Thoracic aorta (tissue), 2 donors: ENCODE results near the gene ABCA3. TPM values are rescaled to one million over a fixed set of nuclear protein-coding genes. Genes with fewer than 3 reads are reported as not detected.

Experiments
- ATAC-seq: fragments of 150-250 bp; one replicate; pipeline ENCODE4 v1.8.0; 2017; ENCODE audit warnings: low read depth; ENCODE audit not compliant: insufficient number of reproducible peaks, low FRiP score
- DNase-seq: peaks from one replicate; pipeline ENCODE4 v3.0.0-alpha.2; 2020; ENCODE audit warnings: low spot score
- H3K27ac ChIP-seq, 2 donors: fragments of 200-600 bp; sonication (generic); 1 replicate in 1 of 2; 2 replicates in 1 of 2; pipeline ENCODE4 v1.5.1; 2016; ENCODE audit warnings: mild to moderate bottlenecking in 2 of 2, moderate library complexity in 2 of 2
- H3K27me3 ChIP-seq: fragments of 200-600 bp; sonication (generic); replicated peaks from 2 replicates; pipeline ENCODE4 v1.6.0; 2016; ENCODE audit warnings: mild to moderate bottlenecking; ENCODE audit not compliant: insufficient read depth
- H3K36me3 ChIP-seq: fragments of 200-600 bp; sonication (generic); one replicate; pipeline ENCODE4 v1.5.1; 2016
- H3K4me1 ChIP-seq, 2 donors: fragments of 200-600 bp; sonication (generic); 1 replicate in 1 of 2; 2 replicates in 1 of 2; pipeline versions ENCODE4 v1.5.1 to v1.6.0; 2016; ENCODE audit warnings: low read depth in 2 of 2, mild to moderate bottlenecking in 1 of 2; ENCODE audit not compliant: control insufficient read depth in 1 of 2
- H3K4me3 ChIP-seq: fragments of 200-600 bp; sonication (generic); 2 replicates; pipeline ENCODE4 v1.5.1; 2016; ENCODE audit warnings: mild to moderate bottlenecking
- H3K9me3 ChIP-seq: fragments of 200-600 bp; sonication (generic); 2 replicates; pipeline ENCODE4 v1.5.1; 2016
- CTCF ChIP-seq: fragments of 200-600 bp; sonication (generic); IDR thresholded peaks from one replicate; pipeline ENCODE4 v1.5.1; 2019; ENCODE audit warnings: antibody characterized with exemption
- total RNA-seq, 2 donors: library from RNA; depleted of rRNA; stranded (reverse); fragments of >200 nt; gene quantifications; one replicate each; pipeline versions ENCODE4 v1.1.0 to v1.2.3, GENCODE V29; 2016

Gene ABCA3
- total RNA-seq, 2 donors from 2014 or later, result 16.4 to 25.2 TPM

- H3K9me3 ChIP-seq, result no peaks in the 10 kb centered on the region
- H3K4me3 ChIP-seq, result no peak overlapping the region
- H3K4me1 ChIP-seq, result peaks cover 12 to 14% of the 10 kb centered on the region in 2 donors
- no peaks in the 10 kb centered on the region for H3K27me3 ChIP-seq
- no peak for DNase-seq
- no peak for TF ChIP-seq CTCF
- H3K27ac ChIP-seq, result no peak overlapping the region
- ATAC-seq, result no peak
- H3K36me3 ChIP-seq, result peaks cover 29% of the 10 kb centered on the region
These were observed 113.6 kb downstream of the ABCA3 start for GRCh38 chr16:2226918-2227317.

- DNase-seq (no peak), ATAC-seq (no peak)
- Histone ChIP-seq H3K9me3 (no peaks in the 10 kb centered on the region), H3K4me1 (peaks cover 12 to 14% of the 10 kb centered on the region in 2 donors), H3K4me3 (no peak overlapping the region), H3K36me3 (peaks cover 24% of the 10 kb centered on the region), H3K27me3 (no peaks in the 10 kb centered on the region), H3K27ac (no peak overlapping the region)
- no peak for TF ChIP-seq CTCF
These were observed 114.2 kb downstream of the ABCA3 start for GRCh38 chr16:2226245-2226793.

Other genes with a start within 250 kb of the ABCA3 start
- 1,000 to 10,000 TPM in 1 of 2 donors, 100 to 1,000 TPM in 1; 838 to 1,071 TPM for gene PKD1, start 204.8 kb downstream of the ABCA3 start, total RNA-seq
- not detected for gene RAB26, start 192.1 kb downstream of the ABCA3 start, total RNA-seq
- gene TRAF7, start 184.9 kb downstream of the ABCA3 start, total RNA-seq, result 10 to 100 TPM; 34.1 to 54.8 TPM
- gene CASKIN1, start 144.1 kb downstream of the ABCA3 start, total RNA-seq, result not detected
- gene MLST8, start 135.3 kb downstream of the ABCA3 start, total RNA-seq, result 10 to 100 TPM; 13.7 to 47.7 TPM
- gene BRICD5, start 129.9 kb downstream of the ABCA3 start, total RNA-seq, result 10 to 100 TPM; 11.4 to 43.1 TPM
- gene PGP, start 125.9 kb downstream of the ABCA3 start, total RNA-seq, result 10 to 100 TPM in 1 of 2 donors, 1 to 10 TPM in 1; 9.1 to 19.5 TPM
- 10 to 100 TPM; 44.0 to 50.2 TPM for gene E4F1, start 117.1 kb downstream of the ABCA3 start, total RNA-seq
- gene DNASE1L2, start 104.3 kb downstream of the ABCA3 start, total RNA-seq, result 10 to 100 TPM in 1 of 2 donors, 1 to 10 TPM in 1; 2.3 to 10.7 TPM
- gene ECI1, start 89.1 kb downstream of the ABCA3 start, total RNA-seq, result 10 to 100 TPM; 29.3 to 39.1 TPM
- gene RNPS1, start 72.6 kb downstream of the ABCA3 start, total RNA-seq, result 100 to 1,000 TPM in 1 of 2 donors, 10 to 100 TPM in 1; 94.5 to 157 TPM
- gene CCNF, start 88.7 kb upstream of the ABCA3 start, total RNA-seq, result 1 to 10 TPM in 1 of 2 donors, under 1 TPM in 1; 0.68 to 1.5 TPM
- under 1 TPM in 1 of 2 donors, not detected in 1; 0.27 TPM for gene TEDC2, start 119.4 kb upstream of the ABCA3 start, total RNA-seq
- gene NTN3, start 130.6 kb upstream of the ABCA3 start, total RNA-seq, result under 1 TPM in 1 of 2 donors, not detected in 1; 0.28 TPM
- 10 to 100 TPM; 14.5 to 15.0 TPM for gene TBC1D24, start 134.4 kb upstream of the ABCA3 start, total RNA-seq
- gene ATP6V0C, start 173.2 kb upstream of the ABCA3 start, total RNA-seq, result 10 to 100 TPM; 42.5 to 51.3 TPM
- gene AMDHD2, start 179.6 kb upstream of the ABCA3 start, total RNA-seq, result 10 to 100 TPM; 42.6 to 67.0 TPM
- gene CEMP1, start 190.7 kb upstream of the ABCA3 start, total RNA-seq, result under 1 TPM in 1 of 2 donors, not detected in 1; 0.63 TPM
- 10 to 100 TPM; 31.9 to 44.3 TPM for gene PDPK1, start 197.3 kb upstream of the ABCA3 start, total RNA-seq